CD4-positive, alpha-beta T cell treated with Interleukin-12 subunit alpha and Interleukin-12 subunit beta, for 1 hour (primary cell): ENCODE data around the gene TAL2.

Source experiments
- DNase-seq: peaks from one replicate; pipeline ENCODE4 v3.0.0-alpha.2; 2020

TAL2 gene

DNA sequence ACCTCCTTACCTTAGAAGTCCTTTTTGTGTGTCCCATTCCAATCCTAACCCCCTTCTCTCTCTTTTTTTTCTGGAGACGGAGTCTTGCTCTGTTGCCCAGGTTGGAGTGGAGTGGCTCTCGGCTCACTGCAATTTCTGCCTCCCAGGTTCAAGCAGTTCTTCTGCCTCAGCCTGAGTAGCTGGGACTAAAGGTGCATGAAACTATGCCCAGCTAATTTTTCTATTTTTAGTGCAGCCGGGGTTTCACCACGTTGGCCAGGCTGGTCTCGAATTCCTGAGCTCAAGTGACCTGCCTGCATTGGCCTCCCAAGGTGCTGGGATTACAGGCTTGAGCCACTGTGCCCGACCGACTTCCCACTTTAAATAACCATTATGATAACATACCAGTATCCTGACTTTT, 49.6 kb downstream of the TAL2 start:
- DNase-seq = no peak

DNA sequence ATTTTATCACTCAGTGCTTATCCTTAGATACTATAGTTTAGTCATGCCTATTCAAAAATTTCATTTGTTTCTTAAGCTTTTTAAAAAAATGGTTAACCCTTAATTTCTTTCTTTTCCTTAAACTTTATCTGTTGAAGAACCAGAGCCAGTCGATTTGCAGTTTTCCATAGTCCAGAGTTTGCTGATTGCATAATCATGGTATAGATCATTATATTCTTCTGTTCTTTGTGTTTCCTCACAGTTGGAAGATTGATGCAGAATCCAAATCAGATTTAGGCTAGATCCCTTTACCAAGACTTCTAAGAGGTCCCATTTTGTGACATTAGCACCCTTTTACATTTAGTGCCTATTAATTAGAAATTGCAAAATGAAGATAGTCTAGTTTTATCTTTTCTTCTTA, 50.0 kb downstream of the TAL2 start:
- no peak for DNase-seq
